GM21526 (cell line): Measurements from ENCODE around the gene HOMEZ.
"Not testable (repeated sequence)": the region's sequence is repeated elsewhere in the genome, so short reads cannot be mapped to it uniquely, and the experiment has no call there.

Source experiments
- ATAC-seq: cut with Tn5 transposase; IDR thresholded peaks from one replicate; pipeline ENCODE4 v1.9.1; 2021; ENCODE audit warnings: moderate library complexity; ENCODE audit not compliant: unreplicated experiment, low FRiP score

HOMEZ gene

DNA sequence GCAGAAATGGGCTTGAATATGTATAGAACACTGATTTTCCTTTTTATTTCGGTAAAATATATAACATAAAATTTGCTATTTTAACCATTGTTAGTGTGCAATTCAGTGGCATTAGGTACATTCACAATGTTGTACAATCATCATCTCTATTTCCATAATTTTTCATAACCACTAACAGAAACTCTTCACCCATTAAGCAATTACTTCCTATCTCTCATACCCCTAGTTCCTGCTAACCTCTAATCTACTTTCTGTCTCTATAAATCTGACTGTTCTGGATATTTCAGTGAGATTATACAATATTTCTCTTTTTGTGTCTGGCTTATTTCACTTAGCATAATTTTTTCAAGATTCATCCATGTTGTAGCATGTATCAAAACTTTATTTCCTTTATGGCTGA lies 57.1 kb downstream of the HOMEZ start:
- no peak for ATAC-seq

DNA sequence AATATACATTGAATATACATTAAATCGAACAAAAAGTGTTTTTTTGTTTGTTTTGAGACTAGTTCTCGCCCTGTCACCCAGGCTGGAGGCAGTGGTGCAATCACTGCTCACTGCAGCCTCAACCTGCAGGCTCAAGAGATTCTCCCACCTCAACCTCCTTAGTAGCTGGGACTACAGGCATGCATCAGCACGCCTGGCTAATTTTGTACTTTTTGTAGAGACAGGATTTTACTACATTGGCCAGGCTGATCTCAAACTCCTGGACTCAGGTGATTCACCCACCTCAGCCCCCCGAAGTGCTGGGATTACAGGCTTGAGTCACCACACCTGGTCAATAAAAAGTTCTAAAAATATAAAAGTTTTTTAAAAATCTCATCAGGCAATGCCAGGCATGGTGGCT lies 58.4 kb downstream of the HOMEZ start:
- ATAC-seq = no peak

DNA sequence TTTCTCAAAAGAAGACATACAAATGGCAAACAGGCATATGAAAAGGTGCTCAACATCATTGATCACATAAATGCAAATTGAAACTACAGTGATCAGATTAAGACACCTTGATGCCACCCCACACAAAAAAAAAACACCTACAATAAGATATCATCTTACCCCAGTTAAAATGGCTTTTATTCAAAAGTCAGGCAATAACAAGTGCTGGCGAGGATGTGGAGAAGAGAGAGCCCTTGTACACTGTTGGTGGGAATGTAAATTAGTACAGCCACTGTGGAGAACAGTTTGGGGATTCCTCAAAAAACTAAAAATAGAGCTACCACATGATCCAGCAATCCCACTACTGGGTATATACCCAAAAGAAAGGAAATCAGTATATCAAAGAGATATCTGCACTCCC lies 61.0 kb downstream of the HOMEZ start:
- not testable (repeated sequence) for ATAC-seq
